GM10266 (cell line): Measurements from ENCODE around the gene PROX2.

Experiments used
- DNase-seq: peaks from one replicate; pipeline ENCODE4 v3.0.0; 2012; ENCODE audit errors: extremely low spot score
- TF ChIP-seq, protein P1 (sequence below): IDR thresholded peaks from 2 replicates; pipeline ENCODE4 v1.5.1; 2012; ENCODE audit warnings: mild to moderate bottlenecking, low read depth; ENCODE audit not compliant: control insufficient read depth, insufficient read depth; ENCODE audit errors: missing control alignments

PROX2 gene

DNA sequence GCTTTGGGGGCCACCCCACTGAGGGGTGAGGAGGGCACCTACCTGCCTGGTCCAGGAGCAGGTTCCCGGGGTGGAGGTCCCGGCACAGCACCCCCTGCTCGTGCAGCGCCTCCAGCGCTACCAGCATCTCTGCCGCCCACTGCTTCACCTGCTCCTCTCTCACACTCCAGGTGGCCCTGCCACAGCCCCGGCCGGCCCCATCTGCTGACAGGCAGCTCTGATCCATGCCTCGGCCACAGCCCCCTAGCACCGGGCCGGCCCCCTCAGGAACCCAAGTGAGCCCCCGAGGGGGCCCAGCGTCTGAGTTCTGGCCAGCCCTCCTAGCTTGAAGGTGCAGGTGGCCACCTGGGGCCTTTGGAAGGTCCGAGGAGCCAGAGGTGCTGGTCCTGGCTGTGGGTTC is 33.6 kb upstream of the PROX2 start:
- DNase-seq: no peak
- TF ChIP-seq, protein P1, sequence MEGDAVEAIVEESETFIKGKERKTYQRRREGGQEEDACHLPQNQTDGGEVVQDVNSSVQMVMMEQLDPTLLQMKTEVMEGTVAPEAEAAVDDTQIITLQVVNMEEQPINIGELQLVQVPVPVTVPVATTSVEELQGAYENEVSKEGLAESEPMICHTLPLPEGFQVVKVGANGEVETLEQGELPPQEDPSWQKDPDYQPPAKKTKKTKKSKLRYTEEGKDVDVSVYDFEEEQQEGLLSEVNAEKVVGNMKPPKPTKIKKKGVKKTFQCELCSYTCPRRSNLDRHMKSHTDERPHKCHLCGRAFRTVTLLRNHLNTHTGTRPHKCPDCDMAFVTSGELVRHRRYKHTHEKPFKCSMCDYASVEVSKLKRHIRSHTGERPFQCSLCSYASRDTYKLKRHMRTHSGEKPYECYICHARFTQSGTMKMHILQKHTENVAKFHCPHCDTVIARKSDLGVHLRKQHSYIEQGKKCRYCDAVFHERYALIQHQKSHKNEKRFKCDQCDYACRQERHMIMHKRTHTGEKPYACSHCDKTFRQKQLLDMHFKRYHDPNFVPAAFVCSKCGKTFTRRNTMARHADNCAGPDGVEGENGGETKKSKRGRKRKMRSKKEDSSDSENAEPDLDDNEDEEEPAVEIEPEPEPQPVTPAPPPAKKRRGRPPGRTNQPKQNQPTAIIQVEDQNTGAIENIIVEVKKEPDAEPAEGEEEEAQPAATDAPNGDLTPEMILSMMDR: no peak

DNA sequence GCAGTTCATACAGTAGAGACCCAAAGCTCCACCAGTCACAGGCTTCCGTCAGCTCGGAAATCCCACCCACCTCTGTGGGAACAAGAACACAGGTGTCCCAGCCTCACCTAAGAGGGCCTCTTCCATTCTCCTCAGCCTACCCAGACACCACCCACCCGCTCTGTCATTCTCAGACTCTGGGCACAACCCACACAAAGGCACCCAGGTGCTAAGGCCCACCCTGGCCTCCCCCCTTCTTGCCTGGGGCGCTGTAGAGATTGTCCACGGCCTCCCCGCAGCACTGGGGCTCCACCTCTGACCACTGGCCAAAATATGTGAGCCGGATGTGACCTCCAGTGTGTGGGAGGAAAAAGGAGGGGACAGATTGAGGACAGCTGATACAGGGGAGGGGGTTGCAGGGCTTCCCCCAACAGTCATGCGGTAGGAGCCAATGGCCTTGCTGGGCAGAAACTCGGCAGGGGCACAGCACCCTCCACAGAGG is 33.0 kb upstream of the PROX2 start:
- TF ChIP-seq, protein P1: no peak
- DNase-seq: no peak

DNA sequence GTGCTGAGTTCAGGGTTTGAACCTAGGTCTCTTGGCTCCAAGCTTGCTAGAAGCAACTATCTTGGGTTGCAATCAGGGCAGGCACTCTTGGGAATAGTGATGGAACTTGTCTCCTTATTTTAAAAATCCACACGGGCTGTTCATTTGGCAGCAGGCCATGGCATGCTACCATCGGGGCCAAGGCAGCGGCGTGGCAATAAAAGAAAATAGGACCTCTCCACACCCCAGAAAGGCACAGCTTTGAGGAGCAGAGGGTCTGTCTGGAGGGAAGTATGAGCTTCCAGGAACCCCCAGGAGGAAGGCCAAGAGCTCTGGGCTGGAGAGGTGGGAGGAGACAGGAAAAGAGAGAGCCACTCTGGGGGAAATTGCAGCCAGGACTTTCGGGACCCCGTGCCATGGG is 31.8 kb upstream of the PROX2 start:
- no peak for DNase-seq
- TF ChIP-seq, protein P1: no peak

DNA sequence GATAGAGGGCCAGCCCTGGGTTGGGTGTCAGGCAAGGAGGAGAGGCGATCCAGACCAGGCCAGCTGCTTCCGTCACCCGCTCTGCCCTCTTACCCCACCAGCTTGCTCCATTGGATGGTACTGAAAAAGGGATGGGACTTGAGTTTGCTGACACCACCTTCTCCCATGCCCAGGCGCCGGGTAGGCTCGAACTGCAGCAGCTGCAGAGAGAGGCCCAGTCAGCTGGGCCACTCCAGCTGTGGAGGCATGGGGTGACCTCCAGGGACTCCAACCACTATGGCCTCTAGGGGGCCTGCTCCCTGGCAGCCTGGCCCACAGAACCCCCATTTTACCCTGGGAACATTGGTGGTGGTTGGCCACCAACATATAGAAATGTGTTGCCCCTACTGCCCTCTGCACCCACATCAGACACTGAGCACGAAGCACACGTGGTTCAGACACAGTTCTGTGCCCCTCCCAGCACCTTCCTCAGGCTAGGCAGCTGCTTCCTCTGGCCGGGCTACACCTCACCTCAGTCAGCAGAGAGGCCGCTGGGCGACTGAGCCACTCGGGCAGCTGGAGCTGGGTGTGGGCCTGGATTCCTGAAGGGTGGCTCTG is 31.1 kb upstream of the PROX2 start:
- DNase-seq: no peak
- TF ChIP-seq, protein P1: no peak

DNA sequence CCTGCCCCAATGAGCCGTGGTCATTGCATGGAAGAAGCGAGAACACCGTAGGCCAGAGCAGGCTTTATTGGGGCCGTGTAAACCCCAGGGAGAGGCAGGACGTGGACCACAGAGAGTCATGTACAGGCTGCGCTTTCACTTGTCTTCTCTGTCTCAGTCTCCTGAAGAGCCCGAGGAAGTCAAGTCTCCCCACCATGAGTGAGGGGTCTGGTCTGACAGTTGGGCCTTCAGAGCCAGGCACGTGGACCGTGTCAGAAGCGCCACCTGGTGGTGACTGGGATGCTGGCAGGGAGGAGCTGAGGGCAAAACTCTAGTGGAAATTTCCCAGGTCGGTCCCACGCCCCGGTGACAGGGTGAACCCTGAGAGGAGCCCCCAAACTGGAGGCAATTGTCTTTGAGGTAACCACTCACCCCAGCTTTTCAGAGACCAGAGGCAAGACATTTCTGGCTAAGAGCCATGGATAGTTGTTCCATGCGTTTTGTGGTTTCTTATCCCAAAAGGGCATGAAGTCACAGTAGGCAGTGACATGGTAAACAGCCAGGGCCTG is 29.7 kb upstream of the PROX2 start:
- DNase-seq: peak; percentile 75
- TF ChIP-seq, protein P1: peak; percentile 92

DNA sequence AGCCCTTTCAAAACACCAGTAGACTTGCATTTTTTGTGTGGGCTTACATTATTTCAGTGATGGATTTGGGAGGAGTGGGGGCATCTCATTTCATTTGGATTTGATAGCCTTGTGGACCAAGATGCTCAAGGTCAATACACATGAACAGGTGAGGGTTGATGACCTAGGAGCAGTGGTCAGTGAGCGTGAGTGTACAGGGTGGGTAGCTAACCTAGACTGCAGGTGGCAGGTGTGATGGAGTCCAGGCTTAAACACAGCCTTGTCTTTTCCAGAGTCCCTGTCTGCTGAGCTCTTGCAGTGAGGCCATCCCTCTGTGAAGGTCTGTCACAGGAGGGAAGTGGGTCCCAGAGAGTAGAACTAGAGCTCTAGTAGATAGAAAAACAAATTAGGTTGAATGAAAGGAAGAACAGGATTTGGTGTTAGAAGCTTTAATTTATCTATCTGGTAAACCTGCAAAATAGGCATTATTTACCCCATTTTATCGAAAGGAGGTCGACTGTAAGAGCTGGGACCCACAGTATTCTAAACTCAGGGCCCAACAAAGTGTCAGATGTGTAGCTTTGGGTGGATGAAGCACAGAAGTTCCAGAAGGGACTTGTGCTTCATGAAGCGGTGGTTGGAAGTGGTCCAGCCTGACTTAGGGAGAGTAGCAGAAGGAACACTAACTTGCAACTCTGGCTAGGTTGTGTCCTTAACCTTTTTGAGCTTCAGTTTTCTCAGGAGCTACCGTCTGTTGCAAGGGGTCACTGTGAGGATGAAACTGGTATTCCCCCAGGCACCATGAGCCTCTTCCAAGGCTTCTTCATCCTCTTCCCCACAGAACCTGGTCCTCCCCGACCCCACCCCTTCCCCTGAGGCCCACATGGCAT is 28.9 kb upstream of the PROX2 start:
- DNase-seq: no peak
- TF ChIP-seq, protein P1: no peak
